C4-2B (cell line): ENCODE measurements around the gene ACSL3.

Experiments used
- CTCF ChIP-seq: fragments of 450-650 bp; conservative IDR thresholded peaks from 2 replicates; pipeline ENCODE4 v1.5.1; 2017; ENCODE audit warnings: mild to moderate bottlenecking
- ZFX ChIP-seq: fragments of 450-650 bp; IDR thresholded peaks from 2 replicates; pipeline ENCODE4 v1.6.1; 2017

- TF ChIP-seq ZFX (no peak), CTCF (no peak)
Measured at GRCh38 chr2:222900354-222900753, 39.5 kb downstream of the ACSL3 start.
